Neuron (in vitro differentiated cells): ENCODE data around the gene C10orf143.

Experiments
- H2AFZ ChIP-seq: one replicate; pipeline ENCODE4 v1.6.1; 2013; ENCODE audit warnings: low read depth, mild to moderate bottlenecking, inconsistent platforms, low read length, moderate library complexity
- H3K27me3 ChIP-seq: one replicate; pipeline ENCODE4 v1.6.1; 2013; ENCODE audit warnings: low read length; ENCODE audit not compliant: insufficient read depth
- H3K36me3 ChIP-seq: one replicate; pipeline ENCODE4 v1.6.1; 2013; ENCODE audit warnings: low read length; ENCODE audit not compliant: insufficient read depth
- H3K4me1 ChIP-seq: one replicate; pipeline ENCODE4 v1.6.1; 2013; ENCODE audit warnings: low read length; ENCODE audit not compliant: insufficient read depth
- H3K4me3 ChIP-seq: 2 replicates; pipeline ENCODE4 v1.5.1; 2013; ENCODE audit warnings: mild to moderate bottlenecking, low read length, moderate library complexity
- H3K9me3 ChIP-seq: one replicate; pipeline ENCODE4 v1.6.1; 2013; ENCODE audit warnings: low read length

C10orf143 gene

DNA sequence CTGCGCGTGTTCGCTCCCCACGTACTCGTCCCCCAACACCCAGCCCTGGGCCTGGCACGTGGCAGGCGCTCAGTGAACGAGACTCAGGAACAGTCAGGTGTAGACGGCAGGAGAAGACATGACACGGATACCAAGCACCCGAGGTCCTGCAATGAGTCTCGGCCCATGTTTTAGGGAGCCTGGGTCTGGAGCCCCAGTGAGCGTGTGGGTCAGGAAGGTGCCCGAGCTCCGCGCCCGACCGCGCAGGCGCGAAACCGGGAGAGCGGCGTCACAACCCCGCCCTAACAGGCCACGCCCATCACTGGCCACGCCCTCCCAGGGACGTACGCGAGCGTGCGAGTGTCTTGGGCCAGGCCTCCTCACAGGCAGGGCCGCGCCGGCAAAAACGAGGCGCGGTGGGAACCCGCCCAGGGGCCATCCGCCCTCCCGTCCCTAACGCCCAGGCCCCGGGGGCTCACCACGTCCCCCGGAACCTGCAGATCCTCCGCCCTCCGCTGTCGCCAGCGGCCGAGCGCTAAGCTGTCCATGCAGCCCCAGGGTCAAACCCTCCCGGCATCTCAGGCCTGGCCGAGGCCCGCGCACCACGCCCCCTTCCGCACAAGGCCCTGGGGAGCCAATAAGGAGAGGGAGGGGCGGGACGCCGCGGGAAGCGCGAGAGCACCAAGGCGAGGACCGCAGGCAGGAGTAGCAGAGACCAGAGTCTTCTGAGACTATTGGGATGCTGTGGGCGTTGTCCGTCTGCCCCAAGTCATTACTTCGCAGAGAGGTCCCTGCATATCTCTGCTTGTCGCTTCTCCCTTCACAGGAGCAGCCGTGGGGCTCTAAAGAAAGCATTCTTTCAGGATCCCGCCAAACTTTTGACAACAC, at the start of gene C10orf143:
C10orf143 (minus strand) TSS at position 585 of the 867 bp plus-strand sequence; CDS start at position 527, 58 bp downstream.
- peaks cover 8% of the 10 kb centered on the region for H3K4me1 ChIP-seq
- no peaks in the 10 kb centered on the region for H3K27me3 ChIP-seq
- H3K4me3 ChIP-seq: peak within 1 kb of the TSS; percentile 74
- H3K36me3 ChIP-seq: no peaks in the 10 kb centered on the region
- no peaks in the 10 kb centered on the region for H3K9me3 ChIP-seq
- H2AFZ ChIP-seq: peak within 1 kb of the TSS; percentile 74

DNA sequence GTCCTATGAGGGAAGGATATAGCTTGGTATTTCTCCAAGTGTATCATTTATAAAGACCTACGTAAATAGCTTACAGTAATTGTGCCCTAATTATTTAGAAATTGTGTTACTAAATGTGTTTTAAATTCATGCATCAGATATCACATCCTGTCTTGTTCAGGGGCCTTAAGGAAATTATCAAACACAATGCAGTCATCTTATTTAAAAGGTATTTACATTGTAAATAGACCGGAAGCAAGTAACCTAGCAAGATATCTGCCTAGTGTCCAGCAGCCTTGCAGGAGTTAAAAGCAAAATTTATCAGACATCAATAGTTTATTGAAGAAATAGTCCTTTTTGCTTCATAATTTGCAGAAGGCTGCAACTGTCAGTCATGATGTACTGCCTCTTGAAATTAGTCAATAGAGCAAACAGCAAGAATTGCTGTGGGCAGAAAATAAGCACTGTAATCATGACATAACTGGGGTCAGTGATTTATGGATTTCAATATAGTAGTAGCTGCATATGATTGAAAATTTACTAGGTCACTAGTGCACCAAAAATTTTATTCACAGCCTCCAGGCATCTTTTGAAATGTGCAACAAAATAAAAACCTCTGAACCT, 48.7 kb upstream of the C10orf143 start:
- peaks cover 37% of the 10 kb centered on the region for H3K36me3 ChIP-seq
- peaks cover 7% of the 10 kb centered on the region for H3K4me1 ChIP-seq
- H3K9me3 ChIP-seq: peaks cover 3% of the 10 kb centered on the region
- H3K27me3 ChIP-seq: no peaks in the 10 kb centered on the region
- no peak overlapping the region for H3K4me3 ChIP-seq
- no peak overlapping the region for H2AFZ ChIP-seq

DNA sequence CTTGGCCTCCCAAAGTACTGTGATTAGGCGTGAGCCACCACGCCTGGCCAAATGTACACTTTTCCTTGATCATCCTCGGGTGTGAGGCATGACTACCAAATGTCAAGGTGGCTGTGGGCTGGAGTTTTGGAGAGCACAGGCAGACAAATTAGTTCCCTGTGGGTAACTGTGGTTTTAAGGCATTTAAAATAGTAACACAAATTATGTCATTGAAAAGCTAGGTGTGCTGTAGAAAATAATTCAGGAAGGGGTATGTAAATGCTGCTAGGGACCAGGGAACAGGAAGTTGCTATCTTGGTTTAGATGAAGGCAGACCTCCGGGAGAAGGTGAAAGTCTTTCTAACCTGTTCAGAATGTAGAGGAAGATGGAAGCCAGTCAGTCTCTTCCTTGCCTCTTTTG, 35.4 kb upstream of the C10orf143 start:
- Histone ChIP-seq H2AFZ (no peak overlapping the region), H3K4me1 (peaks cover 3% of the 10 kb centered on the region), H3K27me3 (no peaks in the 10 kb centered on the region), H3K9me3 (no peaks in the 10 kb centered on the region), H3K4me3 (no peak overlapping the region), H3K36me3 (peaks cover 38% of the 10 kb centered on the region)

GRCh38 chr10:130141878-130142277, 31.2 kb upstream of the C10orf143 start:
- Histone ChIP-seq H3K4me3 (no peak overlapping the region), H3K9me3 (no peaks in the 10 kb centered on the region), H2AFZ (no peak overlapping the region), H3K36me3 (peaks cover 21% of the 10 kb centered on the region), H3K27me3 (no peaks in the 10 kb centered on the region), H3K4me1 (peaks cover 16% of the 10 kb centered on the region)

GRCh38 chr10:130141460-130141859, 30.8 kb upstream of the C10orf143 start:
- Histone ChIP-seq H3K4me3 (no peak overlapping the region), H3K4me1 (peaks cover 16% of the 10 kb centered on the region), H2AFZ (no peak overlapping the region), H3K27me3 (no peaks in the 10 kb centered on the region), H3K9me3 (no peaks in the 10 kb centered on the region), H3K36me3 (peaks cover 16% of the 10 kb centered on the region)

DNA sequence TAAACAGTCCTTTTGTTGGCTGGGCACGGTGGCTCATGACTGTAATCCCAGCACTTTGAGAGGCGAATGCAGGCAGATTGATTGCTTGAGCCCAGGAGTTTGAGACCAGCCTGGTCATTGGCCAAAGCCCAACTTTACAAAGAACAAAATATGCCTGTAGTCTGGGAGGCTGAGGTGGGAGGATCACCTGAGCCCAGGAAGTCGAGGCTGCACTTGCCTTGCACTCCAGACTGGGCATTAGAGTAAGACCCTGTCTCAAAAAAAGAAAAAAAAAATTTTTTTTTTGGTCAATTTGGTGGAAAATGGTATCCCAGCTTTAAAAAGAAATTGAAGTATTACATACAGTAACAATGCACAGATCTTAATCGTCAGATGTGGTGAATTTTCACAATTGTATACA, 30.4 kb upstream of the C10orf143 start:
- peaks cover 12% of the 10 kb centered on the region for H3K36me3 ChIP-seq

GRCh38 chr10:130140425-130140824, 29.8 kb upstream of the C10orf143 start:
- Histone ChIP-seq H3K4me1 (peaks cover 16% of the 10 kb centered on the region), H3K9me3 (no peaks in the 10 kb centered on the region), H3K4me3 (no peak overlapping the region), H3K36me3 (peaks cover 10% of the 10 kb centered on the region), H3K27me3 (no peaks in the 10 kb centered on the region), H2AFZ (no peak overlapping the region)

More for the DNA sequence above, 30.4 kb upstream of the C10orf143 start:
- H3K9me3 ChIP-seq: no peaks in the 10 kb centered on the region
- no peak overlapping the region for H3K4me3 ChIP-seq
- peaks cover 16% of the 10 kb centered on the region for H3K4me1 ChIP-seq
- H3K27me3 ChIP-seq: no peaks in the 10 kb centered on the region
- no peak overlapping the region for H2AFZ ChIP-seq

DNA sequence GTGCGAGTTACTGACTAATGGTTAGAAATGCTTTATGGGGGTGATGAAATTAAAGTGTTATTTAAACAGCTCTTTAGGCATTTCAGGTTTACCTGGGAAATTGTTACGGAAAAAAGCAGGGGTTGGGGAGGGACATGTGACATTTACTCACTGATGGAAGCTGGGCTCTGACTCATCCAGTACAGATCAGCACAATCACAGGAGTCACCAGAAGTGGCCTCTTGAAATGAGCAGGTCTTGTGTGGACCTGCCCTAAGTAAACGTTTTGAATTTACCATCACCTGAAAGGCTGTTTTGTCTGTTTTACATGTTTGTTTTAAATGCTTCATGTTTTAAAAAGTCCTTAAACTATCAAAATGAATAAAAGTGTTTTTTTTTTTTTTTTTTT, 27.8 kb upstream of the C10orf143 start:
- Histone ChIP-seq H3K9me3 (no peaks in the 10 kb centered on the region), H2AFZ (no peak overlapping the region), H3K36me3 (peaks cover 8% of the 10 kb centered on the region), H3K27me3 (no peaks in the 10 kb centered on the region), H3K4me3 (no peak overlapping the region), H3K4me1 (peaks cover 16% of the 10 kb centered on the region)

DNA sequence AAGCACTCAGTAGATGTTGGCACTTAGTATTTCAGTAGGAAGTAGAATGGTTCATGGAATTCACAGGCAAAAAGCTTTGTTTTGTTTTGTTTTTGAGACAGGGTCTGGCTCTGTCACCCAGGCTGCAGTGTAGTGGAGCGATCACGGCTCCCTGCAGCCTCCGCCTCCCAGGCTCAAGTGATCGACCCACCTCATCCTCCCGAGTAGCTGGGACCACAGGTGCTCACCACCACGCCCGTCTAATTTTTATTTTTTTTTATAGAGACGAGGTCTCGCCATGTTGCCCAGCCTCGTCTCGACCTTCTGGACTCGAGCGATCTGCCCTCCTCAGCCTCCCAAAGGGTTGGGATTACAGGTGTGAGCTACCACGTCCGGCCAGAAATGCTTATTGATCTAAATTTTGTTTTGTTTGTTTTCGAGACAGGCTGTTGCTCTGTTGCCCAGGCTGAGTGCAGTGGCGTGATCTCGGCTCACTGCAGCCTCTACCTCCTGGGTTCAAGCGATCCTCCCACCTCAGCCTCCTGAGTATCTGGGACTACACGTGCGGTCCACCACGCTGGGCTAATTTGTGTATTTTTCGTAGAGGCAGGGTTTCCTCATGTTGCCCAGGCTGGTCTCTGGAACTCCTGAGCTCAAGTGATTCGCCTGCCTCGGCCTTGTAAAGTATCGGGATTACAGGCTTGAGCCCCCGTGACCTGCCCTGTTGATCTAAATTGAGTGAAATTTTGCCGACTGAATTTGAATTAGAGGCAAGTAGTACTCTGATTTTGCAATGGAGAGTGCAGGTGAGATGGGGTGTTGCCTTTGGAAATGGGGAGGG, 27.2 kb upstream of the C10orf143 start:
- Histone ChIP-seq H3K9me3 (no peaks in the 10 kb centered on the region), H2AFZ (no peak overlapping the region), H3K4me3 (peak overlapping the region; percentile 68), H3K36me3 (peaks cover 8% of the 10 kb centered on the region), H3K4me1 (peaks cover 16% of the 10 kb centered on the region), H3K27me3 (no peaks in the 10 kb centered on the region)

GRCh38 chr10:130137090-130137448, 26.4 kb upstream of the C10orf143 start:
- H3K27me3 ChIP-seq: no peaks in the 10 kb centered on the region
- H3K4me1 ChIP-seq: peaks cover 16% of the 10 kb centered on the region
- no peak overlapping the region for H2AFZ ChIP-seq
- peak overlapping the region; percentile 68 for H3K4me3 ChIP-seq
- H3K9me3 ChIP-seq: no peaks in the 10 kb centered on the region
- peaks cover 7% of the 10 kb centered on the region for H3K36me3 ChIP-seq

DNA sequence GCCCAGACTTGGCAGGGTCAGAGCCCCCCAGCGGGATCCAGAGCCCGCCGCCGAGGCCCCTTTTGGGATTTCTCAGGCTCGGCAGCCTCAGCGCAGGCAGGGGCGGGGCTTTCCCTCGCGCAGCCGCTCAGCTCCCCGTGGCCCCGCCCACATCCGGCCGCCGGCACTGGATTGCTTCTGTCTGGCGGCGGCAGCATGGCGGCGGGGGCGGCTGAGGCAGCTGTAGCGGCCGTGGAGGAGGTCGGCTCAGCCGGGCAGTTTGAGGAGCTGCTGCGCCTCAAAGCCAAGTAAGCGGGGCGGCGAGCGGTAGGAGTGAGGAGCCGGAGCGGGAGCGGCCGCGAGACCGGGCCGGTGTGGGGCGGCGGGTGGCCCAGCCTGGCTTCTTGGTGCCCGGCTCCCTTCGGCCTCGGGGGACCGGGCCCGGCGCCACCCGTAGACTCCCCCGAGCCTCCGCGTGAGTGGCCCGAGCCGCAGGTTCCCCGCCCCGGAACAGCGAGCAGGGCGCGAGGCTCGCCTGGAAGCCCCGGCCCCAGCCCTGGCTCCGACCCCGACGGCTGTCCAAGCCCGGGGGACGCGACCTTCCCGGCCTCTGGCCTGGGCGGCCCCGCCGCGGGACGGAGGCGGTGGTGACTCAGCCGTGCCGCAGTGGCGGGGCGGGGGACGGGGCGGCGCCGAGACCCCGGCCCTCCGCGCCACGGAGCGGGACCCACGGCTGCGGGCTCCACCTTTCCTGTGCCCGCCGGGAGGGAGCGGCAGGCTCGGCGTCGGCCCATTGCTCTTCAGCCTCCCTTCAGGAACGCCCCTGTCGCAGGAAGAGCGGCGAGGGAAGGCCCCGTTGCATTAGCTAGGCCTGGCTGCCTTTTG, 25.8 kb upstream of the C10orf143 start, which contains the start of gene GLRX3:
GLRX3 (plus strand) TSS at position 166 of the 864 bp plus-strand sequence; CDS start at position 196, 30 bp downstream.
- Histone ChIP-seq H3K4me1 (peaks cover 13% of the 10 kb centered on the region), H3K4me3 (peak within 1 kb of the TSS; percentile 68), H3K27me3 (no peaks in the 10 kb centered on the region), H3K36me3 (peaks cover 3% of the 10 kb centered on the region), H3K9me3 (no peaks in the 10 kb centered on the region), H2AFZ (peak within 1 kb of the TSS; percentile 93)

GRCh38 chr10:130135676-130136225, 25.1 kb upstream of the C10orf143 start:
- Histone ChIP-seq H3K4me3 (peak overlapping the region; percentile 68), H3K4me1 (peaks cover 13% of the 10 kb centered on the region), H3K9me3 (no peaks in the 10 kb centered on the region), H2AFZ (peak overlapping the region; percentile 93), H3K27me3 (no peaks in the 10 kb centered on the region), H3K36me3 (peaks cover 3% of the 10 kb centered on the region)
